ENCODE measurements around the gene CCT6B. TPM values are rescaled to one million over a fixed set of nuclear protein-coding genes. Genes with fewer than 3 reads are reported as not detected.
"Not testable (repeated sequence)": the region's sequence is repeated elsewhere in the genome, so short reads cannot be mapped to it uniquely, and the experiment has no call there.

Gene CCT6B, protein sequence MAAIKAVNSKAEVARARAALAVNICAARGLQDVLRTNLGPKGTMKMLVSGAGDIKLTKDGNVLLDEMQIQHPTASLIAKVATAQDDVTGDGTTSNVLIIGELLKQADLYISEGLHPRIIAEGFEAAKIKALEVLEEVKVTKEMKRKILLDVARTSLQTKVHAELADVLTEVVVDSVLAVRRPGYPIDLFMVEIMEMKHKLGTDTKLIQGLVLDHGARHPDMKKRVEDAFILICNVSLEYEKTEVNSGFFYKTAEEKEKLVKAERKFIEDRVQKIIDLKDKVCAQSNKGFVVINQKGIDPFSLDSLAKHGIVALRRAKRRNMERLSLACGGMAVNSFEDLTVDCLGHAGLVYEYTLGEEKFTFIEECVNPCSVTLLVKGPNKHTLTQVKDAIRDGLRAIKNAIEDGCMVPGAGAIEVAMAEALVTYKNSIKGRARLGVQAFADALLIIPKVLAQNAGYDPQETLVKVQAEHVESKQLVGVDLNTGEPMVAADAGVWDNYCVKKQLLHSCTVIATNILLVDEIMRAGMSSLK
- total RNA-seq (2014; rRNA removed; shearing (Covaris generic)), result 0.61 and 0.76 TPM in 2 replicates

DNA sequence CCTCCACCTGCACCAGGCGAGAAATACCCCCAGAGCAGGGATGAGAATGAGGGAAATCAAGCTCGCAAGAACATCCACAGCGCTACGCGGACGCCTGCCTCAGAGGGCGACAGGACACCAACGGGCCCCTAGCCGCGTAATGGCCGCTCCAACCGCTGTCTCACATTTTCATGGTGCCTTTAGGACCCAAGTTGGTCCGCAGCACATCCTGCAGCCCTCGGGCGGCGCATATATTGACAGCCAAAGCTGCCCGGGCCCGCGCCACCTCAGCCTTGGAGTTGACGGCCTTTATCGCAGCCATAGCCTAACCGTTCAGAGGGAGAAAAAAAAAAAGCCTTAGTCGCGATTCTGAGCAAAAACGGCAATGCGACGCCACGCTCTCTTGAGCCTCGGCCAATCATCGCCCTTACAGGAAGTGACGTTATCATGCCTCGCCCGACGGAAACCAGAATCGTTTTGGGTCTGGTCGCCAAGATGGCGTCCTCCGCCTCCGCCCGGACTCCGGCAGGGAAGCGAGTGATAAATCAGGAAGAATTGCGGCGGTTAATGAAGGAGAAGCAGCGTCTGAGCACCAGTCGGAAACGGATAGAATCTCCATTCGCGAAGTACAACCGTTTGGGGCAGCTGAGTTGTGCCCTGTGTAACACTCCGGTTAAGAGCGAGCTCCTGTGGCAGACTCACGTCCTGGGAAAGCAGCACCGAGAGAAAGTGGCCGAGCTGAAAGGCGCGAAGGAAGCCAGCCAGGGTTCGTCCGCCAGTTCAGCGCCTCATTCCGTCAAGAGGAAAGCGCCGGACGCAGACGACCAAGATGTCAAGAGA is at the start of gene CCT6B, which contains the start of gene ZNF830:
Gene CCT6B, minus strand, starts transcription at position 368 of the 819 bp plus-strand sequence. Its CDS starts 67 bp downstream, at position 301.
Gene ZNF830, plus strand, starts transcription at position 448 of the 819 bp plus-strand sequence. Its CDS starts 27 bp downstream, at position 475.
- DNase-seq (ENCODE audit: low spot score), result peak; percentile 99

DNA sequence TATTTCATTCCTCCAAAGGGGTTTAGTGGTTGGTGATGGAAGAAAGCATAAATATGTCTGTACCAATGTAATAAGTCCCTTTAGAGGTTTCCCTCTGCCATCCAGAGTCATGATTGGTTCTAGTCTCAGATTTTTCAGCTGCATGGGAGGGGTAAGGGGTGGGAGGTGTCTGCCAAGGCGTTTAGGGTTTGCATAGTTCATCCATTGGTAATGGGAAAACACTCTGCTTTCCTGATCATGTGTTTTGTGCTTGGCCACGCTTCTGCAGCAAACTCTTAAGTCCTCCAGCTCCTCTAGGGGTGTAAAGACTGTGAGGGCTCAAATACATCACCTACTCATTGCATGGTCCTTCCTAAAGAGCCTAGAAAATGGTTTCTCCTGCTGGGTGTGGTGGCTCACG is 48.8 kb upstream of the CCT6B start:
- DNase-seq (ENCODE audit: low spot score), result no peak

DNA sequence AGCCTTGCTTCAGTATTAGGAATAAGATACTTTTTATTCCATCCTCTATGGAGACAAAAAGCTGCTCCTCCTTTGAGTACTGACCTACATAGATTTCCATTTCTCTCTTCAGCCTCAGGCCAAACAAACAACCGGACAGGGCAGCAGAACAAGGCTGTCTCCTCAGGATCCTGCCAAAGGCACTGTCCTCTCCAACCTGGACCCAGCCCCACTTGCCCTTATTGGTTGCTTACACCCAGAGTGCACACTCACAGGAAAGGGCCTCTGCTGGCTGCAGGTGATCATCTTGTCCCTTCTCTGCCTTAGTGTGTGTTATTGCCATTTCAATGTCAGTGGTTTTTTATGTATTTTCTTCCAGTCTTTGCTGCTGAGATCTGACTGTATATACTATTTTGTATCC is 45.7 kb upstream of the CCT6B start:
- DNase-seq (ENCODE audit: low spot score), result no peak

DNA sequence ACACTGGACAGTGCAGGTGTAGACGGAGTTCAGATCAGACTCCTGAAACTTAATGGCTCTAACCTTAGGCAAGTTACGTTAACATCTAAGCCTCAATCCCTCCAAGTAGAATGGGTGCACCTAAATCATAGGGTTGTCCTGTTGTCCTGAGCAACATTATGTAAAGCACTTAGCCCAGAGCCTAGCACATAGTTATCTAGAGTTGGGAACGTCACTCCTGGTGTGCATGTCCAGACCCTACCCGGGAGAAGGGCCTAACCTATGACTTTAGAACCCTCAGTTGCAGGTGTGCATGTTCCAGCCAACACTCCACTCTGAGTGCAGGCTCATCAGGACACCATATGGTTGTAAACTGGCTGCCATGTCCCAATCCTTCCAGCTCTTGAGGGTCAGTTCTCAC is 45.1 kb upstream of the CCT6B start:
- no peak for DNase-seq (ENCODE audit: low spot score)

DNA sequence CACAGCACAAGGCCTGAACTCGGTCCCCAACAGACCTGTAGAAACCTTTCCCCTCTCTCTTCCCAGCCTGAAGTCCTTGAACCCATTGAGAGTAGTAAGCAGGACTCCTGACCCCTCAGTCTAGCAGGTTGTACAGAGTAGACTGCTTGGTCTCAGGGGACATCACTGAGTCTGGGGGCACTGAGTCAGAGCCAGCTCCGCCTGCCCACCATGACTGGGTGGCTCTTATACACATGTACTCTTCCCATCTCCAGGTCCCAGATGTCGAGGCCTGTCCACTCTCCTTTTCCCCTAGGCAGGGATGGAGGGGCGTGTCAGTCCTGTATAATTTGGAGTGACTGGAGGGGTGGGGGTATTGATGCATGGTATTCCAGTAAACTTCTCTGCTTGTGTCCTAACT is 42.5 kb upstream of the CCT6B start:
- DNase-seq (ENCODE audit: low spot score), result no peak

DNA sequence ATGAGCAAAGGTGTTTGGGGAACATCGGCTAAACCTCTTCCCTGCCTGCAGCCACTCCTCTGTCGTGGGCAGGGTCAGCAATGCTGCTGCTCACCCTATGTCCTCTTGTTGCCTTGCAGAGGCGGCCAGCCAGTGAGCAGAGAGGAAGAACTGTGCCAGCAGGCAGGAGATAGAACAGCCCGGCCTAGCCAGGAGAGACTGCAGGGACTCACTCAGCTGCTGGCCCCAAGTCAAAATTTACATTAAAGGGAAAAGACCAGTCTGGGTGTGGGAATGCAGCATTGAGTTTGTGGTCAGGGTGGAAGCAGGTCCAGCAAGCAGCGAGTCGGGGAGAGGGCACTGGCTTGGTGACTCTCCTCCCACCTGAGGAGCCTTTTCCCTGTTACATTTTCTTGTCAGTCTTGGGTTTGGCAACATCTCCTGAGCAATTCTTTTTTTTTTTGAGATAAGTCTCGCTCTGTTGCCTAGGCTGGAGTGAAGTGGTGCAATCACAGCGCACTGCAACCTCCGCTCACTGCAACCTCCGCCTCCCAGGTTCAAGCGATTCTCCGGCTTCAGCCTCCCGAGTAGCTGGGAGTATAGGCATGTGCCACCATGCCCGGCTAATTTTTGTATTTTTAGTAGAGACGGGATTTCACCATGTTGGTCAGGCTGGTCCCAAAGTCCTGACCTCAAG is 41.8 kb upstream of the CCT6B start:
- DNase-seq (ENCODE audit: low spot score), result peak; percentile 30

DNA sequence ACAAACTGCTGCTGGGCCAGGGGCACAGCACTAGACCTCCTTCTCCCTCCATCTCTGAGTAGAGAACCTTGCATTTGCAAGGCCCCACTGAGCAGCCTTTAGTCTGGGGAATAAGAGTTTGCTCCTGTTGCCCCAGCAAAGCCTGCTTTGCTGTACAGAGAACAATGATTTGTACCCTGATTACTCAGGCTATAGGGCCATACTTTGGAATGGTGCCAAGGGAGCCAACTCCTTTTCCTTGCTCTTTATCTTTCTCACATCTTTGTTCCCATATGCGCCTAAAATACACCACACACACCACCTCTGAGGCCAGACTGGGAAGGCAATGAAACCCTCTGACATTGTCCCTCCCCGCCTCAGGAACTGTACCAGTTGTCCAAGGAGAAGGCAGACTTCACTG is 40.3 kb upstream of the CCT6B start:
- no peak for DNase-seq (ENCODE audit: low spot score)

DNA sequence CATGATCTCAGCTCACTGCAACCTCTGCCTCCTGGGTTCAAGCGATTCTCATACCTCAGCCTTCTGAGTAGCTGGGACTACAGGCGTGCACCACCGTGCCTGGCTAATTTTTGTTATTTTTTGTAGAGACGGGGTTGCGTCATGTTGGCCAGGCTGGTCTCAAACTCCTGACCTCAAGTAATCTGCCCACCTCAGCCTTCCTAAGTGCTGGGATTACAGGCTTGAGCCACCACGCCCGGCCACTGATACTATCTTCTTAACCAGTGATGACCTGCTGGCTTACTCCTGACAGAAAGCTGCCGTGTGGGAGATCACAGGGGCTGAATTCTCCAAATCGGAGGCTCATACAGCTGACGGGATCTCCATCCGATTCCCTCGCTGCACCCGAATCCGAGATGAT is 39.7 kb upstream of the CCT6B start:
- not testable (repeated sequence) for DNase-seq (ENCODE audit: low spot score)

DNA sequence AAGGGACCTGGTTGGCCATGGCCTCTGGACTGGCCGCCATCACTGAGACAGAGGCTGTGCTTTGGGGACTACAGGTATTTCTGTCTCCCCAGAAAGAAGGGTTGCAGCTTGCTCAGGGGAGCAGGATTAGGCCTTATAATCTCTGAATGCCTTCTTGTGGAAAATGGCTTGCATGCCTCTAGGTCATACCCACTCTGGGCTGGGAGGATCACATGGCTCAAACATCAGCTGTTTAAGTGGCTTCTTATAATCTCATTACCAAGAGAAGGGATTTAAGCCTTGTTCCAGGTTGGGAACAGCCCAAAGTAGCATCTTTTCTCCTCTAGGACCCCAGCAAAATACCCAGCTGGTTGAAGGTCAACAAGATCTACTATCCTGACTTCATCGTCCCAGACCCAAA is 38.2 kb upstream of the CCT6B start:
- no peak for DNase-seq (ENCODE audit: low spot score)

DNA sequence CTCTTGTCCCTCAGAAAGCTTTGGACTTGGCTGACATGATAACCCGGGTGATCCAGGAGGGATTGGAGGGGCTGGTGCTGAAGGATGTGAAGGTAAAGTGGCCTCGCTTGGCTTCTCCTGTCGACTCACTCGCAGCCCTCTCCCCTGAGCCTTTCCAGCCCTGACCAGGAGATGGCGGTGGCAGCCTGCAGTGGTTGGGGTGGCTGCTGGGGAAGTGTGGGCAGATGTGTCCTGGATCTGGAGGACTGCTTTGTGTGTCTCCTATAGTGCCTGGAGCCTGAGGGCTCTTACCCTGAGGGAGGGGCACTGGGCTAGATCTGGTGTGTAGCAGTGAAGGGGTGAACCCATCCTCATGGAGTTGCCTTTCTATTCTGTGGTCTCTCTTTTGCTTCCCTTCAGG is 36.9 kb upstream of the CCT6B start:
- DNase-seq (ENCODE audit: low spot score), result peak; percentile 93

DNA sequence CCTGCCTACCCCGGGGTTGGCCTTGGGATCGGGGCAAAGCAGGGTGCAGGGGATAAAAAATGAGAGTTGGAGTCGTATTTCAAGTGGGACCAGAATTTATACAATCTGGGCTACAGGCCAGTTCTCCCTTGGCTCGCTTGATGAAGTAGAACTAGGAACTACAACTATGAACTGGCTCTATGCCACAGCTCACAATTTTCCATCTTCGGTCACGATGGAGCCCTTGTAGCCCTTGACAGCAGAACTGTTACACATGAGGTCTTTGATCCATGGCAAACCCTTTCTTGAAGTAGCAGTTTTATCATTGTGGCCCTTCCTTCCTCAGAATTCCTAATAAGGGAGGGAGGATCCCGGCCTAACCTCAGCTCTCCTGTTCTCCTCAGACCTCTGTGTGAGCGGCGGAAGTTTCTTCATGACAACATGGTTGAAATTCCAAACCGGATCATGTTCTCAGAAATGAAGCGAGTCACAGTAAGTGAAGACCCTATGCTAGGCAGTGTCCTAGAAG is 36.1 kb upstream of the CCT6B start:
- DNase-seq (ENCODE audit: low spot score), result no peak

DNA sequence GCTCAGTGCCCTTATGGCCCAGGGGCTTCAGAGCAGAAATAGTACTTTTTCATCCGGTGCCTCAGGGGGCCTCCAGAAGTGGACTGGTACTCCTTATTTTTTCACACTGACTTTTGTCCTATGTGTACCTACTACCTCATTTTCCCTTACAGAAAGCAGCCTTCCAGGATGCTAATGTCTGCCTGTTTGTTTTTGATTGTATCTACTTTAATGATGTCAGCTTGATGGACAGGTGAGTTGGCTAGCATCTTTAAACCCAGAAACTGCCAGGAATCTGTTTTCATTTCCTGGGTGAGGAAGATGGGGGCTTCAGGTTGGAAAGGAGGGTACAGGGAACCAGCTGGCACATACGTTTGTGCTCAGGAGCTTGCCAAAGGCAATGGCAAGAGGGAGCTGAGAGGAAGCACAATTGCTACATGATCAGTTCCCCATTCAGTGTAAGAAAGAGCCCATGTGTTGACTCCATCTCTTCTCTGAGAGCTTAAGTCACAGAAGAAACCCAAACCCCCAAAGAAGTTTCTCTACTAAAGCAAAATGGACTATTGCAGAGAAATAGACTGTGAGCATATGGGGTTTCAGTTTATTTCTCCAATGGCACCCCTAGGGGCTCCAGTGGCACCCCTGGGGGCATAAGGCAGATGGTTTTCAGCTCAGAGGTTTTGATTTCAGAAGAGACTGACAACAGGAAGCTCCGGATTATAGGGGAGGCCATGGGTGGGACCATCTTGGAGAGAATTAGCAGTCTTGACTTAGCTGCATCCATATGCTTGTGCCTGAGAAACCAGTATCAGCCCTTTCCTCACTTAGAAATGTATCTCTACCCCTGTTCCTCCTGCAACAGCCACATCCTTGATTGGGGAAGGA is 35.4 kb upstream of the CCT6B start:
- no peak for DNase-seq (ENCODE audit: low spot score)

DNA sequence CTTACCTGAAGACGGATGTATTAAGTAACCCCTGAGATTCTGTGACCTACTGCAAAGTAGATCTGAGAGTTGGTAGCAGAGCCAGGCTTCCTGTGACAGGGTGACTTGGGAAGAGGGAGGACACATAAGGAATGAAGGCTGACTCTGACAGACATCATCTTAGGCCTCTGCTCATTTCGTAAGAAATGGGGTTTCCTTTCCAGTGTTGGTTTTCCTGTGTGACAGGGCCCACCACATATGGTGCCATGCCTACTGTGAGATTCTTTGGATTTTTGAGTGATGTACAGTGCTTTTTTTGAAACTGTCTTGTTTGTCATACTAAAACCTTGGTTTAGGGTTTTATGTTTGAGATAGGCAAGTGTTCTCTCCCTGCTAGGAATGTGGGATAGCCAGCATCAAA is 31.8 kb upstream of the CCT6B start:
- DNase-seq (ENCODE audit: low spot score), result no peak

DNA sequence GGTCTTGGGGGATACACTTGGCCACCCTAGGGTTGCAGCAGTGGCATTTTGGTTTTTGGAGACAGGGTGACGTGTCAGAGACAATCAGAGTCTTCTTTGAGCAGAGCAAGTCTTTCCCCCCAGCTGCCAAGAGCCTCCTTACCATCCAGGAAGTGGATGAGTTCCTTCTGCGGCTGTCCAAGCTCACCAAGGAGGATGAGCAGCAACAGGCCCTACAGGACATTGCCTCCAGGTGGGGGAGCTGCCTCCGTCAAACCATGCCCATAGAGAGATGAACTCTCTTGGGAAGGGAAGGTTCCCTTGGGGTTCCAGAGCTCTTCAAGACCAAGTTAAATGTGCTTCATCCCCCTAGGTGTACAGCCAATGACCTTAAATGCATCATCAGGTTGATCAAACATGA is 30.3 kb upstream of the CCT6B start:
- DNase-seq (ENCODE audit: low spot score), result no peak

DNA sequence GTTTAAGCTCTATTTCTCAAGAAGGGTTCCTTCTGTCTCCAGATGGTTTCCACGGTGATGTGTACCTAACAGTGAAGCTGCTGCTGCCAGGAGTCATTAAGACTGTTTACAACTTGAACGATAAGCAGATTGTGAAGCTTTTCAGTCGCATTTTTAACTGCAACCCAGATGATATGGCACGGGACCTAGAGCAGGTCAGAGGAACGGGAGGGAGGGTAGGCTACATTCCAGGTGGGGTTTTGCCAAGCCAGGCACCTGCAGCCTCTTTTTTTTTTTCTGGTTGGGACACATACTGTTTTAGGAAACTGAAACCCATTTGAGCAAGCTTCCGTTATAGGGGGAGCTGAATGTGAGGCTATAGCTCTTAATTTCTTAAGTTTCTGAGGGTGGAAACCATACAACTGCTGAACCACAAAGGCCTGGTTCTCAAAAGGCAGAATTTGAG is 29.7 kb upstream of the CCT6B start:
- peak; percentile 53 for DNase-seq (ENCODE audit: low spot score)

DNA sequence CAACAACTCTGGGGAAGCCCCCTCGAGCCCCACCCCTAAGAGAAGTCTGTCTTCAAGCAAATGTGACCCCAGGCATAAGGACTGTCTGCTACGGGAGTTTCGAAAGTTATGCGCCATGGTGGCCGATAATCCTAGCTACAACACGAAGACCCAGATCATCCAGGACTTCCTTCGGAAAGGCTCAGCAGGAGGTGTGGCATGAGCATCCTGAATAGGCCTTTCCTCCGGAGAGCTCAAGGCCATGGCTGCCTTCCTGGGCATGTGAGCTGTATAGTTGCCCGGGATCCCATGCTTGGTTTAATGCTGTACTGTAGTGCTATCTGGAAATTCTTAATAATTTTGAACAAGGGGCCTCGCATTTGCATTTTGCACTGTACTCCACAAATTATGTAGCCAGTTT is 28.2 kb upstream of the CCT6B start:
- DNase-seq (ENCODE audit: low spot score), result no peak

DNA sequence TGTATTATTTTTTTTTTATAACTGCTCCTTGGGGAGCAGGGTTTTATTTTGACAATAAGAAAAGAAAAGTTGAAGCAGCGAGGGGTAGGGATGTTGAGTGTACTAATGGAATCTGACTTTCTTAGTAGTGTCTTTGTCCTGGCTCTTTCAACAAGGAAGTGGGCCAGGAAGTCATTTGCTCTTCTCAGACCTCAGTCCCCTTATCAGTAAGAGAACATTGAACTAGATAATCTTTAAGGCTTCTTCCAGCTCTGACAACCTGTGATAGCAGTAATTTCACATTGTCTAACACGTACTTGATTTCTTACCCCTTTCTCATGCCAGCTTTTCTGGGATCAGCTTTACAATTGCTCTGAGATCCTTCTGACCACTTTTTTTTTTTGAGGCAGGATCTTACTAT is 27.4 kb upstream of the CCT6B start:
- no peak for DNase-seq (ENCODE audit: low spot score)

DNA sequence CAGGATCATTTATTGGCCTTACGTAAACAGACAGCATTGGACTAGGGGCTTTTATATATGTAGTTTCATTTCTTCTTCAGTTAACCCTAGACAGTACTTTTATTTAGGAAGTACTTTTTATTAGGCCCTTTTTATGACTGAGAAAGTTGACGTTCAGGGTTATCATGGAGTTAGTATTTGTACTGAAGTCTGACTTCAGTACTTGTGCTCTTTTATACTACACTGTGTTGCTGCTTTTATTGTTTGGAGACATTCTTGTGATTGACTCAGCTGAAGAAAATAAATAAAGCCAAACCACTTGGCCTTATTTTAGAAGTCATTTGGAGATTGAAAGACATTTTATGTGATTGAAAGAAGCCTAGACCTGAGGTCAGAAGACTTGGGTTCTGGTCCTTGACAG is 26.0 kb upstream of the CCT6B start:
- DNase-seq (ENCODE audit: low spot score), result no peak

DNA sequence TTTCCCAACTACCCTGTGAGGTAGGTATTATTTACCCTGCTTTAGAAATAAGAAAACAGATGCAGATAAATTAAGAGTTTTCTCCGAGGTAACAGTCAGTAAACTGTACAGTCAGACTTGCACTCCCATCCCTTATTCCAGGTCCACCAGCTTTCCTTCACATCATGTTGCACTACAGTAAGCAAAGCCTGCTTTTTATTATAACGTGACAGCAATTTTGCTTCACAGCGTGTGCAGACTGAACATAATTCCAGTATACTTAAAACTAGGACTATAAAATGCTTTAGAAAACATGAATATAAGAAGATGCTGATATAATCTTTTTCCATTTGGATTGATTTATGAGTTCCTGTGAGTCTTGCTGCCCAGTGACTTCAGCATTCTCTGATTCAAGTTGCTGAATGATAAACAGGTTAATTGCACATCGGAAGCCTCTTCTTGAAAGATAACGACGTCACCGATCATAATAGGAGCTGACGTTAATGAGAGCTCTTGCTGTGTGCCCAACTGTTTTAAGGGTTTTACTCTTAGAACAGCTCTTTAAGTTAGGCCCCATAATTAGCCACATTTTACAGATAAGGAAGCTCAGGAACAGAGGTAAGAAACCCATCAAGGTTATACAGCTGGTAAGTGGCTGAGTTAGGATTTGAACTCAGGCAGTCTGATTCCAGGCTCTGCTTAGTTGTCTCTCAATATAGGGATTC is 20.4 kb upstream of the CCT6B start:
- peak; percentile 52 for DNase-seq (ENCODE audit: low spot score)

Data from HT-29 (cell line).